ENCODE measurements around the gene ANKRD66.

GRCh38 chr6:46743425-46744158, 3.1 kb upstream of the ANKRD66 start:
- TF ChIP-seq, protein P1, sequence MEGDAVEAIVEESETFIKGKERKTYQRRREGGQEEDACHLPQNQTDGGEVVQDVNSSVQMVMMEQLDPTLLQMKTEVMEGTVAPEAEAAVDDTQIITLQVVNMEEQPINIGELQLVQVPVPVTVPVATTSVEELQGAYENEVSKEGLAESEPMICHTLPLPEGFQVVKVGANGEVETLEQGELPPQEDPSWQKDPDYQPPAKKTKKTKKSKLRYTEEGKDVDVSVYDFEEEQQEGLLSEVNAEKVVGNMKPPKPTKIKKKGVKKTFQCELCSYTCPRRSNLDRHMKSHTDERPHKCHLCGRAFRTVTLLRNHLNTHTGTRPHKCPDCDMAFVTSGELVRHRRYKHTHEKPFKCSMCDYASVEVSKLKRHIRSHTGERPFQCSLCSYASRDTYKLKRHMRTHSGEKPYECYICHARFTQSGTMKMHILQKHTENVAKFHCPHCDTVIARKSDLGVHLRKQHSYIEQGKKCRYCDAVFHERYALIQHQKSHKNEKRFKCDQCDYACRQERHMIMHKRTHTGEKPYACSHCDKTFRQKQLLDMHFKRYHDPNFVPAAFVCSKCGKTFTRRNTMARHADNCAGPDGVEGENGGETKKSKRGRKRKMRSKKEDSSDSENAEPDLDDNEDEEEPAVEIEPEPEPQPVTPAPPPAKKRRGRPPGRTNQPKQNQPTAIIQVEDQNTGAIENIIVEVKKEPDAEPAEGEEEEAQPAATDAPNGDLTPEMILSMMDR (conservative IDR thresholded peaks at IDR 0.05; ENCODE audit: low read length) = no peak
- TF ChIP-seq EZH2phosphoT487 (IDR thresholded peaks at IDR 0.05; ENCODE audit: borderline replicate concordance) = no peak
